ENCODE data around the gene DLL4. TPM values are rescaled to one million over a fixed set of nuclear protein-coding genes. Genes with fewer than 3 reads are reported as not detected.

Gene DLL4
- total RNA-seq, 1 donor from 2014 or later = 0.69 TPM

DNA sequence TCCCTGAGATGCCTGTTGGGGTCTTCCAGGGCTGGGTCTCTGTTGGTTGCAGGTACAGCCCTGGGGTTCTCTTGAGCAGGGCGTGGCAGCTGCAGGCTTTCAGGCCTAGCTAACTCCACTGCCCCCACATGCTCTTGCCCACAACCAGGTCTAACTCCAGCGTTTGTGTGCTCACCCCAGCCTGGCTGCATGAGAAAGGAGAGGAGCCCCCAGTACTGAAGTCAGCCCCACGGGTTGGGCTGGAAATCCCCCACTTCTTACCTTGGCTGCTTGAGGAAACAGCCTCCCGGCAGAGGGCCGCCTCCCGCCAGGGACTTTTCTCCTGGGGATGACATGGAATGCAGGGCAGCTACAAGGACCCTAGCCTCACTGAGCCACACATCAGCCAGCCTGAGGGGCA lies 16.7 kb upstream of the DLL4 start:
- H3K4me3 ChIP-seq (ENCODE audit: low read depth, low read length) = no peak overlapping the region
- TF ChIP-seq, protein P1, sequence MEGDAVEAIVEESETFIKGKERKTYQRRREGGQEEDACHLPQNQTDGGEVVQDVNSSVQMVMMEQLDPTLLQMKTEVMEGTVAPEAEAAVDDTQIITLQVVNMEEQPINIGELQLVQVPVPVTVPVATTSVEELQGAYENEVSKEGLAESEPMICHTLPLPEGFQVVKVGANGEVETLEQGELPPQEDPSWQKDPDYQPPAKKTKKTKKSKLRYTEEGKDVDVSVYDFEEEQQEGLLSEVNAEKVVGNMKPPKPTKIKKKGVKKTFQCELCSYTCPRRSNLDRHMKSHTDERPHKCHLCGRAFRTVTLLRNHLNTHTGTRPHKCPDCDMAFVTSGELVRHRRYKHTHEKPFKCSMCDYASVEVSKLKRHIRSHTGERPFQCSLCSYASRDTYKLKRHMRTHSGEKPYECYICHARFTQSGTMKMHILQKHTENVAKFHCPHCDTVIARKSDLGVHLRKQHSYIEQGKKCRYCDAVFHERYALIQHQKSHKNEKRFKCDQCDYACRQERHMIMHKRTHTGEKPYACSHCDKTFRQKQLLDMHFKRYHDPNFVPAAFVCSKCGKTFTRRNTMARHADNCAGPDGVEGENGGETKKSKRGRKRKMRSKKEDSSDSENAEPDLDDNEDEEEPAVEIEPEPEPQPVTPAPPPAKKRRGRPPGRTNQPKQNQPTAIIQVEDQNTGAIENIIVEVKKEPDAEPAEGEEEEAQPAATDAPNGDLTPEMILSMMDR (conservative IDR thresholded peaks at IDR 0.05; ENCODE audit: low read depth, low read length) = no peak
- DNase-seq (ENCODE audit: low read depth) = no peak

DNA sequence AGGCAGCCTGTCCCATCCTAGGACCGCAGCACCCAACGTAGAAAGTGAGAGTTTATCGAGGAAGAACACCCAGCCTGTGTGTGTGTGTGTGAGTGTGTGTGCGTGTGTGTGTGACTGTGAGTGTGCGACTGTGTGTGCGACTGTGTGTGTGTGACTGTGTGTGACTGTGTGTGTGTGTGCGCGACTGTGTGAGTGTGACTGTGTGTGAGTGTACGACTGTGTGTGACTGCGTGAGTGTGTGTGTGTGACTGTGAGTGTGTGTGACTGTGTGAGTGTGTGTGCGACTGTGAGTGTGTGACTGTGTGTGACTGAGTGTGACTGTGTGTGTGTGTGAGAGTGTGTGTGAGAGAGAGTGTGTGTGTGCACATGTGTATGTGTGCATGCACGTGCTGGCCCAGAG lies 15.1 kb upstream of the DLL4 start:
- DNase-seq (ENCODE audit: low read depth) = no peak
- TF ChIP-seq, protein P1 (conservative IDR thresholded peaks at IDR 0.05; ENCODE audit: low read depth, low read length) = no peak
- no peak overlapping the region for H3K4me3 ChIP-seq (ENCODE audit: low read depth, low read length)

DNA sequence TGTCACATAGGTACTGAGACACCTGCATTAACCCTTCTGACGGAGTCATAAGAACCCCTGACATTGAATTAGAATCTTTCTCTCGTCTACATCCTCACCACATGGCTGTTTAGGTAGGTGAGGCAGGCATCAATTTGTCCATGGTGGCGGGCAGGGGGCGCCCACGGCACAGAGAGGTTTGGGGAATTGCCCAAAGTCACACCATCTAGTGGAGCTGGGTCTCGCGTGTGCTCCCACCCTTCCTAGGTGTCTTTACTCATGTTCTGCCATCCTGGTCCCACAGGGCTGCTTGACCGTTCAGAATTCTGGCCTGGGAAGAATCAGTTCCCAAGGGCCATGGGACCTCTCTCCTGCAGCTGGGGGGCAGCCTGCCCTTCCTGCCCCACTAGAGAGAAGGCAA lies 14.7 kb upstream of the DLL4 start:
- H3K4me3 ChIP-seq (ENCODE audit: low read depth, low read length) = no peak overlapping the region
- TF ChIP-seq, protein P1 (conservative IDR thresholded peaks at IDR 0.05; ENCODE audit: low read depth, low read length) = no peak
- DNase-seq (ENCODE audit: low read depth) = no peak

DNA sequence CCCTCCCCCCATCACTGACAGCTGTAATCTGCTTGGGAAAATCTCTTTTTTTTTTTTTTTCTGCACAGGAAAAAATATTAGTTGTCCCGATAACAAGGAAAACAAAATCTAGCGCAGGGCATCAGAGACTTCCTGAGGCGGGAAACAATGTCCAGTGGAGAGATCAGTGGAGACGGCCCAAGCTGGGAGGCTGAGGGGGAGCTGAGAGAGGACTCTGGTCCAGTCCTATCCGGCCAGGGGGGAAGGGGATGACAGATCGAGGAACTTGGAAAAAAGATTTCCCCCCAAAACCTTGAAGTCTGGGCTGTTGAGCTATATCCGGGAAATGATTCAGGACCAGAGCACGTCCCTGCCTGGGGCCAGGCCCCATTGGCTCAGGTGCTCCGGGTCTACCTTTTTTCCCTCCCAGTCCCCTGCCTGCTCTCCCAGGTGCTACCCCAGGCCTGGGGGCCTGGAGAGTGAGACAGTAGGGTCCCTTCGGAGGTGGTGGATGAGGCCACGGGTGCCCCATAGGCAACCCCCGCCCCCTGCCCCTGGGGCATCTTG lies 14.0 kb upstream of the DLL4 start:
- H3K4me3 ChIP-seq (ENCODE audit: low read depth, low read length) = no peak overlapping the region
- TF ChIP-seq, protein P1 (conservative IDR thresholded peaks at IDR 0.05; ENCODE audit: low read depth, low read length) = no peak
- DNase-seq (ENCODE audit: low read depth) = no peak

DNA sequence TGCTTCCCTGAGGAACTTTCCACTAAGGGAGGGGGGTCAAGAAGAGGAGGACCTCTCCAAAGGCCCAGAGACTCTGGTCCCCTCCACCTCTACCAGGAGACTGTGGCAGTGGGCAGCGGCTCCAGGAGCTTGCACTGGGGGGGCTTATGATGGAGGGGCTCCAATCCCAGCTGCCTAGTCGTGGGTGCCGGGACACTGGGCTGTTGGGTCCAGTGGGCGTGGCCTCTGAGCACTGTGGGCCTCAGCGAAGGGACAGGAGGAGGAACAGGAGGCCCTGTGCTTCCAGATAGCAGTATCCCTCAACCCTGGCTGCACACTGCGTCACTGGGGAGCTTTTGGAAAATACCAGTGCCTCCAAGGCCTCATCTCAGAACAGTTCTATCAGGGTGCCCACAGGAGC lies 13.5 kb upstream of the DLL4 start:
- no peak for DNase-seq (ENCODE audit: low read depth)
- no peak overlapping the region for H3K4me3 ChIP-seq (ENCODE audit: low read depth, low read length)
- TF ChIP-seq, protein P1 (conservative IDR thresholded peaks at IDR 0.05; ENCODE audit: low read depth, low read length) = no peak

DNA sequence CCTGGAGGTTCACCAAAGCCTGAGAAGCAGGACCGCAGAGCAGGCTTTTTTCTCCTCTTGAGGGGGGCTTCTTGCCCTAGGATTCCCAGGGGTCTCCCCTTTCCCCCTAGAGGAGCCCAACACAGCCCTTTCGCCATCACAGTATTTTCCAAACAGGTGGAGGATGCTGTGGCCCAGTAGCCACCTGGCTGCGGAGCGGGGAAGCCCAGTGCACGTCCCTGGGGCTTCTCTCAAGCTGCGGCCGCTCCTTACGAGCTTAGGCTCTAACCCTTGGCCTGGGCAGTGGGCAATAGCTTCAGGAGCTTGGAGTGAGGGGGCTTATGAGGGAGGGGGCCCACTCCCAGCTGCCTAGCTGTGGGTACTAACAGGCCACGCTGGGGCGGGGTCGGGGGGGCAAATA lies 11.6 kb upstream of the DLL4 start:
- DNase-seq (ENCODE audit: low read depth) = no peak
- TF ChIP-seq, protein P1 (conservative IDR thresholded peaks at IDR 0.05; ENCODE audit: low read depth, low read length) = no peak
- no peak overlapping the region for H3K4me3 ChIP-seq (ENCODE audit: low read depth, low read length)

DNA sequence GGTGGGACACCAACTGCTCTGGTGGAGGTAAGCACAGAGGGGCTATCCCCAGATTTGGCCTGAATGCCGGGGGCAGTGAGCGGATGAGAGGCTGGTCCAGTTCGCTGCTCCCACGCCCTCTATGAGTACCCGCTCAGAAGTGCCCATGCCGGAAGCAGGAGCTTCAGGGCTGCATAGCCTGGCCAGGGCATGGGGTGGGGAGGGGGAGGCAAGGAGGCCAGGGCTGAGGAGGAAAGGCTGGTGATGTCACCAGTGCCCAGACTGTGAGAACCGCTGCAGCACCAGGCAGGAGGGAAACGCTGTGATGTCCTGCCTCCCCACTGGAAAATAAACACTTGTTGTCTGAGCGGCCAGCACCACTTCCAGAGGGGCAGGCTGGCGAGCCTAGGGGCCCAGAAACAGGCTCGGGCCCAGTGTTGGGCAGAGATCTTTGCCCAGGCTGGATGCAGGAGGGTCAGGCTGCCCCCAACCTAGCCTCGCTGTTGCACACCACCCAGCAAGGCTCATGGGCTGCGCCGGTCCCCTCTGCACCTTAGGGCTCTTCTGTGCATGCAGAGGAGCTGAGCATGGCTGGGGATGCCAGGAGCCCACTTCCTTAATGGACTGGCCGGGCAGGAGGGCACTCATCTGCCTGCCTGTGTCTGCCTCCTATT lies 10.9 kb upstream of the DLL4 start:
- TF ChIP-seq, protein P1 (conservative IDR thresholded peaks at IDR 0.05; ENCODE audit: low read depth, low read length) = no peak
- no peak overlapping the region for H3K4me3 ChIP-seq (ENCODE audit: low read depth, low read length)
- no peak for DNase-seq (ENCODE audit: low read depth)

All from epithelial cell of proximal tubule (primary cell).